NCI-H1092 (cell line): ENCODE measurements around the gene PANK4.

ENCODE experiments used
- DNase-seq: peaks from one replicate; lab custom pipeline; 2025; lab: John Stamatoyannopoulos, UW

PANK4 gene

DNA sequence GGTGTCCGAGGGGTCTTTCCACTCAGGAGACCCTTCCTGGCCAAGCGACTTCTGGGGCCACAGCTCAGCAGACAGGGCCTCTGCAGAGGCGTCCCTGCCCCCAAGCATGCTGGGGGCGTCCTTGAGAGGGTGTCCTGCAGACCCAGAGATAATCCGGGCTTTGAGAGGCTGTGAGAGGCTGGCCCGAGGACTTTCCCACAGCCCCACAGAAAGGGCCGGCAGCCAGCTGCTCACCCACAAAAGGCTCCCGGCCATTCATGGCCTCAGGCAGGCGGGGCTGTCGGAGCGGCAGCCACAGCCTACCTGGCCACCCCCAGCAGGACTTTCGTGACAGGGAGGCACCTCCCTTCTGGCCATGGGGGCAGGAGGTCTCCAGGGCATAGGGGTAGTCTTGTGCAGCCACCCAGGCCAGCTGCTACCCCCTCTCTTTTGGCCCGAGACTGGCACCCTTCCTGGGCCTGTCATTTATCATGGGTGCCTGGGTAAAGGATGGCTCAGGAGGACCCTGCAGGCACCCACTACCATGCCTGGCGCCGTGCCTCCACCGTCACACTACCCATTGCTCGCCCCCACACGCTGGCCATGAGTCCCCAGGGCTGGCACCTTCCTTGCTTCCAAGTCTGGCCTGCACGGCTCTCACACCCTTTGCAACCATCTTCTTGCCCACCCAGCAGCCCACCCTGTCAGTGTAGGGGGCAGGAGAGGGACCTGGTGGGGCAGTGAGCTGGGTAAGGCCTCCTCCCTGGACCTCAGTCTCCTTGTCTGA lies 18.7 kb upstream of the PANK4 start:
- no peak for DNase-seq

DNA sequence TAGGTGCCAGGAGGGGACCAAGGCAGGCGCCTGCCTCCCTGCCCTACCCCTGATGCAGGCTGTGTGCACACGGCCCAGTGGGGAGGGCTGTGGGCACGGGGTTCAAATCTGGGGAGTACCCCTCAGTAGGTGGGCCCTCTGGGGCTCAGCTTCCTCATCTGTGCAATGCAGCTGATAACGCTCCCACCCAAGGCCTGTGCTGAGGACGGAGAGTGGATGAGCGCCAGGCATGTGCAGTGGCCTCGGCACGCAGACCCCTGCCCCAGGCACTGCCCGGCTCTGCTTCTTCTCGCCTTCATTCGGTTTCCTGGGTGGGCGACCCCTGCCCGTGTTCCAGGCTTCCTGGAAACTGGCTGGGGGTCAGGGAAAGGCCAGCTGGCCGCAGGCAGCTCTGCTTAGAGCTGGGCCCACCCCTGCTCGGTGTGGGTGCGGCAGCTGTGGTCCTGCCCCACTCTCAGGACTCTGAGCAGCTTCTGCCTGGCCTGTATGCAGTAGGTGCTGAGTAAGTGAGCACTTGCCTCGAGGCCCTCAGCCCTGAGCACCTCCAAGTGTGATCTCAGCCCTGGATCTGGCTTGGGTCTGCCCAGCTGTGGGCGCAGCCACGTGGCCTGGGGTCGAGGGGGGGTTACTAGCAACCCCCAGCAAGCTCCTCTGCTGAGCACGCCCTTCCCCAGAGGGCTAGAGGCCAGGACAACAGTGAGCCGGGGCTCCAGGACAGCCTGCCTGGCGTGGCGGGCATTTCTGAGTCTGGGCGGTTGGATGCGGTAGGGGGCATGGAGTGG lies 17.9 kb upstream of the PANK4 start:
- no peak for DNase-seq

DNA sequence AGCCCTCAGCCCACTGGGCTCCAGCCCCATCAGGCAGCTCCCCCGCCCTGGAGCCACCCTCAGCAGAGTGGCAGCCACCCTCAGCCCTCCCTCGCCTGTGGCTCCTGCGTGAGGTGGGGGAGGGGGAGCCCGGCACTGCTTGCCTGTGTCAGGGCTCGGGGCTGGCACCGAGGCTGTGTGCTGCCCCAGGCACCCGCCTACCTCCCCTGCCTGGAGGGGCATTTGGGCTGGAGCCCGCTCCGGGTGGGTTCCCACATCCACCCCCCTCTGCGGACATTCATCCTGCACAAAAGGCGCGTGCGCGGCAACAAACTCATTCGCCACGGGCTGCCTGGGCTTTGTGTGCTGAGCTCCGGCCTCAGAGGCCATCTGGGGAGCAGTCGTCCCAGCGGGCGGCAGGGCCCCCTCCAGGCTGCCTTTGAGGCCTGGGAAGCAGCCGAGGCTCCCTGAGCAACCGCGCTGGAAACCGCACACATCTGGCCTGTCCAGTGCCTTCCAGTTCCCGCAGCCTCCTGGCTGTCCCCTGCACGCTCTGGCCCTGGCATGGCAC lies 17.2 kb upstream of the PANK4 start:
- no peak for DNase-seq

DNA sequence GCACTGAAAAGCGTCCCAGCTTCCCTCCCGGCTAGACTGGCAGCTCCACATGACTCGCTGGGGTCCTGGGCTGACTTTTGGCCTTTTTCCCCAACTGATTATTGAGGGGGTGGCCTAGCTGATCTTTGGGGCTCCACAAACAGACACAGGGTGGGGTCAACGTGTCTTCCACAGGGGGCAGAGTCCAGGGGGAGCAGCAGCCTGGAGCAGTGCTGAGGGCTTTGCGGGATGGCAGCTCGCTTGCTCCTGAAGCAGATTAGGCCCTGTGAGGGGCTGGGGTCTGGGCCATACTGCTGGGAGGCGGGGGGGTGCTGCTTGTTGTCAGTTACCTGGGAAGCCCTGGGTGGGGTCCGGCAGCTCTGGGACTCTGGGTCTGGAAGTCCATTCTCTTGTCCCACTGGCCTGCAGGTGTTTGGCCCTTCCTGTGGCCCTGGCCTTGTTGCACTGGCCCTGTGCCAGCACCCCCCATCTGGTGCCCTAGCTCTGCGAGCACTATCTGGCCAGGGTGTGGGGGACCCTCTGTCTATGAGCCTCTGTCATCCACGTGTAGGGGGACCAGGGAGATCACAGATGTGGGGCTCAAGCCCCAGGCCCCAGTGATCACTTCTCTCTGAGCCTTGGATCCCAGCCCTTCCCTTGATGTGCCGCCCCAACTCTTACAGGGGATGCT lies 16.0 kb upstream of the PANK4 start:
- DNase-seq = no peak

DNA sequence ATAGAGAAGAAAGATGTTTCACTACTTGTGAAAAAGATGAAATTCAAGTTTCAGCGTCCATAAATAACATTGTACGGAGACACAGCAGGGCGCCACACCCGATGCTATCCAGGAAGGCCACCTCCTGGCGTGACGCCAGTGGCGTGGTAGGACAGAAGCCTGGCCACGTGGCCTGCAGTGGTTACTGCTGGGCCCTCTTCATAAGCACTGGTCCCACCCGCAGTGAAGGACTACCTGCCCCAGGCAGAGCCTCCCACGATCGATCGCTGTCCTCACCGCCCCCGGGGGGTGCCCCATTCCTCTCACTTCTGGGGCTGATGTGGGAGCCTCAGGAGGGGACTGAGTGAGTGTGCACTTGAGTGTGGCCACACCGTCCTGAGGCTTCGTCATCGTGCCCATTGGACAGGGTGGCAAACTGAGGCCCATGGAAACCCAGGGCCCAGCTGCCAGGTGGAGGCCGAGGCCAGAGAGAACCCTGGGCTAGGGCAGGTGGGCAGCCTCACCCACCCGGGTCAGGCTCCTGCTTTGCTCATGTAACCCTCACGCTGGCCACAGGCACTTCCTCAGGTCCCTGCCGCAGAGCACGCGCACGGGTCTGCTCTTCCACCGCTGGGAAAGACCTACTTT lies 15.3 kb upstream of the PANK4 start:
- no peak for DNase-seq

DNA sequence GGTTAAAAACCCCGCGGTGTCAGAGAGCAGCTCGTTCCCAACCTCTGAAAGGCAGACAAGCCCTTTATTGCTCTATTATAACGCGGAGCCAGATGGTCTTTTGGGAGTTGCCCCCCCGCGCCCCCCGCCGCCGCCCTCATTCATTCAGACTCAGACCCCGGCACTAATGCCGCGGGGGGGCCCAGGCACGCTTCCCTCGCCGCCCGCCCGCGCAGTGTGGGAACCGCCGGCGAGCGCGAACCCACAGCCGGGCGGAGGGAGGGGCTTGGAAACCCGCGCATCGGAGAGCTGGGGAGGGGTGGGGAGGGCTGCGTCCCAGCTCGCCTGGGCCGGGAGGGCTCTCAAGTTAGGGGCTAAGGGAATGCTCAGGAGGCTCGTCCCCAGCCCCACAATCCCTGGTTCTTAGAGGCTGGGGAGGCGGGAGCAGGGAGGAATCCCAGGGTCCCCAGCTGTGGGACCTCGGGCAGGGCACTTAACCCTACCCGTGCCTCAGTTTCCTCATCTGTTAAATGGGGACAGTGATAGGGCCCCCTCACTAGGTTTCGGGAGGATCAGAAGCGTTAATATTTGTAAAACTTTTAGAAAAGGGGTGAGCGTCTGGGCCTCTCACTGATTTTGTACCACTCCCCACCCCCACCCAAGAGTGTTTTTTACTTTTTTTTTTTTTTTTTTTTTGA lies 14.6 kb upstream of the PANK4 start:
- DNase-seq = no peak

DNA sequence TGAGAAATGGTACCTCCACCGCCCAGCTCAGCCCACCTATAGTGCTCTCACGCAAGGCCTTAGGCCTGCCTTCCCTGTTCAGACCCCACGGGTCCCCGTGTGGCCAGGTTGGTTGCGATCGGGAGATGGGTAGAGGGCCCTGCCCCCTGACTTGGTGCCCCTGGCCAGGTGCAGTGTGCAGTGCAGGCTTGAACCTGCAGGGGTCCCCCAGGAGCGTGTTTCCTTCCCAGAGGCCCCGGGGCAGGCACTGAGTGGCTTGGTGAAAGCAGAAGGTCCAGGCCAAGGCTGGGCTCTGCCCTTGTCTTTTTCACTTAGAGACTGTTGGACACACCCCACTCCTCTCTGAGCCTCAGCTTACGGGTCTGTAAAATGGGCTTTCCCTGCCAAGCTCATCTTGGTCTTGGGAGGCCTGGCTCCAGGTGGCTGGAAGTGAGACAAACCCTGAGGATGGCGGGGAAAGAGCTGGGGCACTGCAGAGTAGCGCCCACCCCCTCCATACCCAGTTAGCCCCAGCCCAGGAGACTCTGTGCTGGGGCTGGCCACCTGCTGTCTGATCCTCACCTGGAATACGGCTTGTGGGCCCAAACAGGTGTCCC lies 13.0 kb upstream of the PANK4 start:
- no peak for DNase-seq

DNA sequence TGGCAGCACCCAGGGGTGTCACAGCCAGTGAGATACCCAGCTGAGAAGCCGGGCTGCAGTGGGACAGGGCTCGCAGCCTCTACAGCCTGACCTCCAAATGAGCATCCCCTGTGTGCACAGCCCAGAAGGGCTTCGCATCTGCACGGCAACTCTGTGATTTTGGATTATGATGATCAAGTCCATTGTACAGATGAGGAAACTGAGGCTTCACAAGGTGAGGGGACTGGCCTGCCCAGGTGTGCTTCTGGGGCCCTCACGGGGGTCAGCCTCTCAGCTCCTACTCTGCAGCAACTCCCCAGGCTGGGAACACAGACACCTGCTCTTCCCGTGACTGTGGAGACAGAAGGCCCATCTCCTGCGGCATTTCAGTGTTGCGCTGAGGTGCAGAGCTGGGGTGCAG lies 12.5 kb upstream of the PANK4 start:
- no peak for DNase-seq

DNA sequence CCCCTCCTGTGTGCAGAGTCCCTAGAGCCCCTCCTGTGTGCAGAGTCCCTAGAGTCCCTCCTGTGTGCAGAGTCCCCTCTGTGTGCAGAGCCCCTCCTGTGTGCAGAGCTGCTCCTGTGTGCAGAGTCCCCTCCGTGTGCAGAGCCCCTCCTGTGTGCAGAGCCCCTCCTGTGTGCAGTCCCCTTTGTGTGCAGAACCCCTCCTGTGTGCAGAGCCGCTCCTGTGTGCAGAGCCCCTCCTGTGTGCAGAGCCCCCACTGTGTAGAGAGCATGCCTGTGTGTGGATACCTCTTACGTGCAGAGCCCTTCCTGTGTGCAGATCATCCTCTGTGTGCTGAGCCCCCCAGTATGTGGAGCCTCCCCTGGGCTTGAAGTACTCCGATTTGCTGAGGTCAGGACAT lies 12.0 kb upstream of the PANK4 start:
- DNase-seq = no peak

DNA sequence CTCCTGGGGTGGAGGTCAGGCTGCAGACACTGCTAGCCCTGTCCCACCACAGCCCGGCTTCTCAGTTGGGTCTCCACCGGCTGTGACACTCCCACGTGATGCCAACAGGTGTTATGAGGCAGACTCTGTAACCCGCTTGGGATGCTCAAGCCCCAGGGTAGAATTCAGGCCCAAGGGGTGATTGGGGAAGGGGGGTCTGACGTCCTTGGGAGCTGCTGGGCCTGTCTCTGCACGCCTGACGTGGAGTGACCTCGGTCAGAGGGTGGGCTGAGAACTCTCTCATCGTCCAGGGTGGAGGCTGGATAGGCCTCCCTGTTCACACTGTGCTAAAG lies 11.4 kb upstream of the PANK4 start:
- DNase-seq = no peak

DNA sequence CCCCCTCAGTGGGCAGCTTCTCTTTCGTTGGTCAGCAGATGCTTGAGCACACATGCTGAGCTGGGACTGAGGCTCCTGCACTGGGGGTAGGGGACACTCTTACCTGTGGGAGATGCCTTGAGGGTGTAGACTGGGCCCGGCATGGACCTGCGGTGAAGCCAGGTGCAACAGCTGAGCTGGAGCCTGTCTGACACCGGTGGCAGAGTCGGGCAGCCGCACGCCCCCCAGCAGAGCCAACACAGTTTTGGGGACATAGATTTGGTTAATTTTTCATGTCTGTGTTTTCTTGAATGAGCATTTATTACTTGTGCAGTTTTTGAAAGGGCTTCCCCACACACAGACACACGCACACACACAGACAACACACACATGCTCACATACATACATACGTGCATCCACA lies 9.6 kb upstream of the PANK4 start:
- DNase-seq = no peak

DNA sequence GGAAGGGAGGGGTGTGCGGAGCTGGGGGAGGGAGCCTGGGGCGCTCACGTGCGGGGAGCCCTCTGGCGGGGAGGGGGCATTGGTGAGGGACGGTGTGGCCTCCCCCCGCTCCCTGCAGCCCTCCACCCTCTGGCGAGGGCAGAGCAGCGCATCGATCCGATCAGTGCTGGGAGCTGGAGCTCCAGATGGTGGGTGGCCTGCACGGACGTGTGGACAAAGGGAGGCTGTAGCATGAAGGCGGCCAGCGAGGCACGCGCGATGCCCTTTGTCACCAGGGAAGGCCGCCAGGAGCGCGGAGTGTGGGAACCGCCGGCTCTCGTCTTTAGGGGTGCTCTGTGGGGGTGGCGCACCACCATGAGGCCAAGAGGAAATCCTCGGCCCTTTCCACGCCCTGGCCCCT lies 9.1 kb upstream of the PANK4 start:
- DNase-seq = no peak

DNA sequence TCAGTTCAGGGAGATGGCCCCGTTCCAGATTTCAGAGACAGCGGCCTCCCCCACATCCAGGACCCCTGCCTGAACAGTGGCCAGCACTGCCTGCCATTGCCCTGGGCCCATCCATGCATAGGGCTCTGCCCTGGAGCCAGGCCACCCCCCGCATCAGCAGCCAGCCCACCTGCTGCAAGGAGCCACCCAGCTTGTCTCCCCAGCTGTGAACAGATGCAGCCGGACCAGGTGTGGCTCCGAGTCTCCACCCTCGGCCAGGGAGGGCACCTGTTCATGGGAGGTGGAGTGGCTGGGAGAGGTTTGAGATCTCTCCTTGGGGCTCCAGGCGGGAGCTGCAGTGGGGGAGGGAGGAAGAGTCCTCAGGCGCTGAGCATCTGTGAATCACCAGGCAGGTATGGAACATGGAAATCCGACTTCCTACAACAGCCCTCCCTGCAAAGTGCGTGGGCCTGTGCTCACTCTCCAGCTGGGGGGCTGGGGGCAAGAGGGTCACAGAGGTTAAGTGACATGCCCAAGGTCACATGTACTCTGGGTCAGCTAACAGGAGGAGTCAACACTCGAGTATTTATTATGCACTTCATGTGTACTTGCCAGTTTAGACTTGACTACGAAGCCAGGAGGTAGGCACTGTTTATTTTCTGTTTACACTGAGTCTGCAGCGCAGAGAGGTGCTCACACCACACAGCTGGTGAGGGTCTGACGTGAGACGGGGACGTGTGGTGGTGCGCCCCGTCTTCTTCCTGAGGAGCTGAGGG lies 8.5 kb upstream of the PANK4 start:
- DNase-seq = no peak

DNA sequence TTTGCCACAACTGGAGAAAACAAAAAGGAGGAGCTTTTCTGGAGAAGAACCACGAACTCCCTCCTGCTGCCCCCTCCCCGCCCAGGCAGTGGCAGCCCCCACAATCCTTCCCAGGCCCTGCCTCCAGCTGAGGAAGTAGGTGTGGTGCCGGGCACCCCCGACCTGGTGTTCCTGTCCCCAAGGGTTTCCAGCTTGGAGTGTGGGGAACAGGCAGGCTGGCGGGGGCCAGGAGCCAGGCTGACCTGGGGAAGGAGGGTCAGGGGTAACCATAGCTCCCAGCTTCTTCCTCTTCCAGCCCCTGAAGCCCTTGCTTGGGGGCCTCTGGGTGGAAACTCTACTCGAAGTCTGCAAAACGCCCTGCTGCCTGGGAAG lies 7.9 kb upstream of the PANK4 start:
- no peak for DNase-seq

DNA sequence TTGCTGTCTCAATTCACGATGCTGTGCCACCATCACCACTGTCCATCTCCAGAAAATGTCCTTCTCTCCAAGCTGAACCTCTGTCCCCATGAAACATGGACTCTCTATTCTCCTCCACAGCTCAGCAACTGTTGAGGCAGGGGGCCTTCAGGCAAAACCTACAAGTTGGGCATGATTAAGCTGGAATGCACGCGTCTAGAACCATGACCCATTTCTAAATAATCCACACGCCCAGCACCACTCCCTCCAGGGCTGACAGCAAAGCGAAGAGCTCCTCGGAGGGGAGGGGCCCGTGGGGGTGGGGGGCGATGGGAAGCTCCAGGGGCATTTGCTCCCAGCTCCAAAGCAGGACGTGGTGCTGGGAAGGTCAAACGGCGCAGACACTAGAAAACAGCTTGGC lies 7.0 kb upstream of the PANK4 start:
- DNase-seq = no peak

DNA sequence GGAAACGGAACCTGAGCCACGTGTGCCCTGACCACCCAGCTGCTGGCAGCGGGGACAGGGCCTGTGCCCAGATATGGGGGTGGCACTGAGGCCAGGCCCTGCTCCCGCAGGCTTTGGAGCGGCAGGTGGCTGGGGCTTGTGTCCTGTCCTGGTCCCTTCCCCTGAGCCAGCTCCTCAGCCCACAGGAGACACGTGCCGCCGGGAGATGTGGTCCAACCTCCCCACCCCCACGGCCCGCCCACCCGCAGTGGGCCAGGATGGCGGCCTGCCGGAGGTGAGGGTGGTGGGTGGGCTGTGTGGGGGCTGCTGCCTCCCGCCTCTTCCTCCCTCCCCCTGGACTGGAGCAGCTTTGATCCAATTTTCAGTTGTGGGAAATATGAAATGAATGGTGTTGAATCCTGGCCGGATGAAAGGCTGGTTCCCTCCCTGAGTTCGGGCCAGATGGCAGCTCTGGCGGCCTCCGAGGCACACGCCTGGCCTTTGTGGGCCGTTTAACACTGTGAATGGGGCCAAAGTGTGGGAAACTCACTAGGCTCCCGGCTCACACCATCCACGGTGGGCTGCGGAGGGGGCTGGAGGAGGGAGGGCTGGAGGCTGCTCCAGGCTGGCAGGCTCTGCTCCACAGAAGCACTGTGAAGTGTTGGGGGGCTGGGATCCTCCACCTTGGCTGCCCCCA lies 6.2 kb upstream of the PANK4 start:
- no peak for DNase-seq

DNA sequence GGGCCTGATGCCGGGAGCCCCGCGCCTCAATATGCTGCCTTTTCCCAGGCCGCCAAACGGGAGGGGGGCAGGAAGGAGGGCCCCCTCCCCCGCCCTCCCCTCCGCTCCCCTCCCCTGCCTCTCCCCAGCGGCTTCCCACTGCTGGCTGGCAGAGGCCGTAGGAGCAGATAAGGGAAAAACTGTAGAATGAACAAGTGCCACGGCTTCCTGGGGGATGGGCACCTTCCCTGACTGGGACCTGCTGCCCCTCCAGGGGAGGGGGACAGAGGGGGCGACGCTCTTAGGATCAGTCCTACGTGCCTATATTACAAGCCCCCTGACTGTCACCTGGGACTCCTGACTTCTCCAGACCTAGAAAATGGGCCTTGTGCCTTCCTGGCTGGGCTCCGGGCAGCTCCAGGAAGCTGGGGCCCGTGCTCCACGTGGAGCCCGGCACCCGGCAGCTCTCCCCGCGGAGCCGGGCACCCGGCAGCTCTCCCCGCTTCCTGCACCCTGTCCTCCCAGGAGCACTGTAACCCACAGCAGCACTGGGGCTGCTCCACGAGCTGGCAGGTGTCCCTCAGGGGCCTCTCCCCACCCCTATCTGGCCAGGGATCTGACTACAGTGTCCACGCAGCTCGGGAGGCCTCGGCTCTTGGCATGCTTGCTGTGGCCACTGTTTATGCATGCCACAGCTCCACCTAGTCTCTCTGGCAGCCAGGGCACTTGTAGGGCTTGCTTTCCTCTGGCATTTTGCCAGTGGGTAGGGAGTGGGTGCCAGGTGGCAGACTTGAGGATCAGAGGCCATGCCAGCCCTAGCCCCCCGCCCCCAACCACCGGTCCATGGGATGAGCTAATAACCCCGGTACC lies 4.3 kb upstream of the PANK4 start:
- no peak for DNase-seq

DNA sequence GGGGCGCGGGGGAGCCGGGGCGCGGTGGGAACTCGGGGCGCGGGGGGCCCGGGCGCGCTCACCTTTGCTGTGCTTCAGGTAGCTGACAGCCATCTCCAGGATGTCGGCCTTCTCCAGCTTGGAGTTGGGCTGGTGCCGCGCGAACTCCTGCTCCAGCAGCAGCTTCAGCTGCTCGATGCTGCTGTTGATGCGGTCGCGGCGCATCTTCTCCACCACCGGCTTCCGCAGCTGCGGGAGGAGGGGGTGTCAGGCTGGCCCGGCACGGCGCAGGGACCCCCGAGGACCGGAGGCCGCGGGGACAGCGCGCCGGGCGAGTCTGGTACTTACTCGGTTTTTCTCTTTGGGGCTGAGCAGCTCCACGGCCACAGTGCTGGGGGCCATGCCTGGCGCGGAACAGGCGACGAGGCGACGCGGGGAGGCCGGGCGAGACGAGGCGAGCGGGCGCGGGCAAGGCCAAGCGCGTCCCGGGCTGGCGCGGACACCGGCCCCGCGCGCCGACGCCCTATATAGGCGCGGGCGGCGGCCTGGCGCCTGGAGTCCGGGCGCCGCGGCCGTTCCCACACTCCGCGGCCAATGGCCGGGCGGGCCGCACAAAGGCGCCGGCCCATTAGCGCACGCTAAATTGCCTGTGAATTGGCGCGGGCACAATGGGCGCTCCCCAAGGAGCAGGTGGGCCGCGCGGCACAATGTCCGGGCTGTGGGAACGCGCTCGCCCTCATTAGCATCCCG lies 3.6 kb upstream of the PANK4 start, which contains the start of gene HES5:
Gene HES5 (minus strand): TSS at position 480 of the 729 bp plus-strand sequence. CDS start 99 bp downstream, at position 381.
- DNase-seq = no peak
